Caco-2 (cell line): Measurements from ENCODE around the gene CNEP1R1. TPM values are rescaled to one million over a fixed set of nuclear protein-coding genes. Genes with fewer than 3 reads are reported as not detected.
A peak's percentile ranks its signal among the peaks of the same experiment; 100 is the strongest.

Experiments used
- BruUV-seq: library from RNA; stranded (reverse); fragments of 400-500 nt; replicated peaks from 2 replicates; lab custom pipeline; 2021; lab: Mats Ljungman, UMichigan
- CTCF ChIA-PET: fragments of 300-600 bp; sonication (Branson Sonifier 250); formaldehyde crosslinking; loops from one replicate; lab custom pipeline; 2022; ENCODE audit warnings: antibody characterized with exemption; lab: Charles Lee
- POLR2A ChIA-PET: fragments of 300-600 bp; sonication (Branson Sonifier 250); formaldehyde crosslinking; loops from one replicate; lab custom pipeline; 2022; ENCODE audit warnings: antibody characterized with exemption; lab: Charles Lee
- DNase-seq, 2 experiments: peaks; one replicate each; pipeline versions ENCODE4 v3.0.0 to v3.0.0-alpha.2; 2020 to 2022
- H3K27me3 ChIP-seq: replicated peaks from 2 replicates; pipeline ENCODE4 v1.6.0; 2011; ENCODE audit warnings: low read length; ENCODE audit not compliant: control insufficient read depth, insufficient read depth
- H3K36me3 ChIP-seq: 2 replicates; pipeline ENCODE4 v1.5.1; 2011; ENCODE audit warnings: low read length; ENCODE audit not compliant: control insufficient read depth, insufficient read depth
- H3K4me1 ChIP-seq: fragments of 250-450 bp; sonication (Bioruptor Pico); 2 replicates; pipeline ENCODE4 v1.5.1; 2020; ENCODE audit warnings: mild to moderate bottlenecking
- H3K4me3 ChIP-seq: 2 replicates; pipeline ENCODE4 v1.5.1; 2011; ENCODE audit warnings: low read depth, mild to moderate bottlenecking, control low read depth, low read length
- H3K9me3 ChIP-seq: fragments of 250-450 bp; sonication (Bioruptor Pico); 2 replicates; pipeline ENCODE4 v1.5.1; 2020; ENCODE audit warnings: mild to moderate bottlenecking, moderate library complexity
- H3K27ac Mint-ChIP-seq: one replicate; pipeline ENCODE4 v1.8.0; 2022; ENCODE audit warnings: mixed read lengths; ENCODE audit not compliant: unreplicated experiment
- H3K27me3 Mint-ChIP-seq: one replicate; pipeline ENCODE4 v1.8.0; 2022; ENCODE audit warnings: mixed read lengths; ENCODE audit not compliant: insufficient read depth, unreplicated experiment
- H3K36me3 Mint-ChIP-seq: one replicate; pipeline ENCODE4 v1.8.0; 2022; ENCODE audit warnings: mild to moderate bottlenecking, mixed read lengths; ENCODE audit not compliant: insufficient read depth, unreplicated experiment
- H3K4me1 Mint-ChIP-seq: one replicate; pipeline ENCODE4 v1.8.0; 2022; ENCODE audit warnings: low read depth, mixed read lengths; ENCODE audit not compliant: unreplicated experiment
- H3K4me3 Mint-ChIP-seq: one replicate; pipeline ENCODE4 v1.8.0; 2022; ENCODE audit warnings: mild to moderate bottlenecking, moderate library complexity, mixed read lengths; ENCODE audit not compliant: unreplicated experiment
- H3K9me3 Mint-ChIP-seq: one replicate; pipeline ENCODE4 v1.8.0; 2022; ENCODE audit warnings: mixed read lengths; ENCODE audit not compliant: unreplicated experiment
- CTCF ChIP-seq, 2 experiments: fragments of 200-600 bp in 1 of 2; IDR thresholded peaks; 1 replicate in 1 of 2; 2 replicates in 1 of 2; pipeline versions ENCODE4 v1.5.1 to v1.8.0; 2011 to 2022; ENCODE audit warnings: antibody characterized with exemption in 1 of 2, control low read depth in 1 of 2, inconsistent platforms in 1 of 2, low read depth in 1 of 2, low read length in 1 of 2, mild to moderate bottlenecking in 1 of 2, moderate library complexity in 1 of 2; ENCODE audit not compliant: insufficient read depth in 1 of 2, severe bottlenecking in 1 of 2, unreplicated experiment in 1 of 2
- intact Hi-C: fragments of 100-400 bp; cut with micrococcal nuclease; formaldehyde crosslinking; loops from one replicate; pipeline ENCODE4 v1.10.0; 2022; ENCODE audit not compliant: unreplicated experiment
- total RNA-seq: library from RNA; stranded (reverse); gene quantifications from 2 replicates; pipeline ENCODE4 v1.2.3, GENCODE V29; 2022

The CNEP1R1 gene
- total RNA-seq, 1 experiment from 2014 or later, result 39.4 TPM

- POLR2A ChIA-PET, result interaction anchor here (2.2 kb wide), 1 partner anchor 42 kb away, joined by 18 read pairs; the partner anchor contains the start of gene HEATR3
Measured at GRCh38 chr16:50024207-50024606, 818 bp upstream of the CNEP1R1 start.

GRCh38 chr16:50025537-50025931 is 509 bp downstream of the CNEP1R1 start:
- intact Hi-C loops, result loop anchor here (1.0 to 10.0 kb wide), 5 partner anchors 10 to 299 kb away; no protein-coding TSS in a partner anchor
- no peaks in the 10 kb centered on the region for H3K9me3 Mint-ChIP-seq
- H3K27me3 ChIP-seq, result no peaks in the 10 kb centered on the region
- peak overlapping the region; percentile 82 for H3K4me3 ChIP-seq
- no peak for DNase-seq
- TF ChIP-seq CTCF (IDR thresholded peaks at IDR 0.05; ENCODE audit: insufficient read depth in 1 of 2, low read depth in 1 of 2, low read length in 1 of 2, severe bottlenecking in 1 of 2, unreplicated experiment in 1 of 2), result no peak
- peak overlapping the region; percentile 97 for H3K4me3 Mint-ChIP-seq
- ChIA-PET POLR2A (interaction anchor here (0.6 to 2.2 kb wide), 5 partner anchors 15 to 185 kb away, joined by 3 to 18 read pairs (median 3); partner anchors contain the start of gene HEATR3), CTCF (interaction anchor here (0.5 to 2.6 kb wide), 44 partner anchors 8 to 781 kb away, joined by 3 to 125 read pairs (median 4); partner anchors contain the start of genes ADCY7, CYLD and HEATR3)
- no TSS peak for BruUV-seq
- peaks cover 25% of the 10 kb centered on the region for H3K36me3 Mint-ChIP-seq
- peaks cover 12% of the 10 kb centered on the region for H3K4me1 Mint-ChIP-seq
- no peaks in the 10 kb centered on the region for H3K9me3 ChIP-seq
- no peaks in the 10 kb centered on the region; the same call in 1 of the 2 replicates for H3K36me3 ChIP-seq
- peak overlapping the region; percentile 75 for H3K27ac Mint-ChIP-seq
- H3K27me3 Mint-ChIP-seq, result peaks cover 2% of the 10 kb centered on the region
- peaks cover 12% of the 10 kb centered on the region for H3K4me1 ChIP-seq

More at GRCh38 chr16:50024207-50024606, 818 bp upstream of the CNEP1R1 start:
- peaks cover 12% of the 10 kb centered on the region for H3K36me3 Mint-ChIP-seq
- TF ChIP-seq CTCF (IDR thresholded peaks at IDR 0.05; ENCODE audit: insufficient read depth in 1 of 2, low read depth in 1 of 2, low read length in 1 of 2, severe bottlenecking in 1 of 2, unreplicated experiment in 1 of 2), result no peak
- BruUV-seq, result no TSS peak
- peak overlapping the region; percentile 97 for H3K4me3 Mint-ChIP-seq
- DNase-seq, result no peak
- intact Hi-C loops, result loop anchor here (5.0 to 10.0 kb wide), 2 partner anchors 67 to 301 kb away; no protein-coding TSS in a partner anchor
- no peaks in the 10 kb centered on the region for H3K9me3 Mint-ChIP-seq
- no peaks in the 10 kb centered on the region for H3K36me3 ChIP-seq
- peaks cover 12% of the 10 kb centered on the region for H3K4me1 ChIP-seq
- H3K27me3 Mint-ChIP-seq, result peaks cover 2% of the 10 kb centered on the region
- H3K4me3 ChIP-seq, result no peak overlapping the region; the same call in 1 of the 2 replicates
- CTCF ChIA-PET, result interaction anchor here (1.2 to 2.6 kb wide), 14 partner anchors 12 to 641 kb away, joined by 3 to 125 read pairs (median 8); partner anchors contain the start of gene HEATR3
- no peak overlapping the region for H3K27ac Mint-ChIP-seq
- no peaks in the 10 kb centered on the region for H3K9me3 ChIP-seq
- H3K4me1 Mint-ChIP-seq, result peaks cover 12% of the 10 kb centered on the region
- H3K27me3 ChIP-seq, result no peaks in the 10 kb centered on the region

- H3K27me3 ChIP-seq, result no peaks in the 10 kb centered on the region
- H3K4me1 Mint-ChIP-seq, result peaks cover 5% of the 10 kb centered on the region
- no peak overlapping the region for H3K4me3 ChIP-seq
- no peak for DNase-seq
- H3K9me3 Mint-ChIP-seq, result no peaks in the 10 kb centered on the region
- peaks cover 41% of the 10 kb centered on the region for H3K36me3 Mint-ChIP-seq
- no peaks in the 10 kb centered on the region for H3K27me3 Mint-ChIP-seq
- ChIA-PET POLR2A (no interaction called here), CTCF (interaction anchor here (0.6 kb wide), 1 partner anchor 254 kb away, joined by 4 read pairs; no protein-coding TSS in a partner anchor)
- TF ChIP-seq CTCF (IDR thresholded peaks at IDR 0.05; ENCODE audit: insufficient read depth in 1 of 2, low read depth in 1 of 2, low read length in 1 of 2, severe bottlenecking in 1 of 2, unreplicated experiment in 1 of 2), result no peak
- H3K4me3 Mint-ChIP-seq, result no peak overlapping the region
- BruUV-seq, result no TSS peak
- no peak overlapping the region for H3K27ac Mint-ChIP-seq
- H3K36me3 ChIP-seq, result peaks cover 4% of the 10 kb centered on the region
- H3K4me1 ChIP-seq, result peaks cover 12% of the 10 kb centered on the region
- no peaks in the 10 kb centered on the region for H3K9me3 ChIP-seq
- intact Hi-C loops, result loop anchor here (10.0 kb wide), 1 partner anchor 297 kb away; no protein-coding TSS in a partner anchor
Measured at GRCh38 chr16:50027829-50028228, 2.8 kb downstream of the CNEP1R1 start.
